Effector CD4-positive, alpha-beta T cell (primary cell): ENCODE results near the gene ATAD3C.
"Not testable (repeated sequence)": the region's sequence is repeated elsewhere in the genome, so short reads cannot be mapped to it uniquely, and the experiment has no call there.

Experiments
- DNase-seq: peaks from one replicate; pipeline ENCODE4 v3.0.0-alpha.2; 2020

ATAD3C gene

GRCh38 chr1:1432274-1432950, 17.1 kb upstream of the ATAD3C start:
- no peak for DNase-seq

- no peak for DNase-seq
Observed at GRCh38 chr1:1432951-1433803, 16.3 kb upstream of the ATAD3C start.

- no peak for DNase-seq
Observed at GRCh38 chr1:1433804-1434130, 15.7 kb upstream of the ATAD3C start.

- DNase-seq = no peak
Observed at GRCh38 chr1:1434131-1434823, 15.2 kb upstream of the ATAD3C start.

- DNase-seq = no peak
Observed at GRCh38 chr1:1434824-1435105, 14.7 kb upstream of the ATAD3C start.

- DNase-seq = no peak
Observed at GRCh38 chr1:1435106-1435903, 14.2 kb upstream of the ATAD3C start, which contains the start of gene VWA1. TSS of gene VWA1 (plus strand) at chr1:1435690. CDS start at chr1:1435749, 59 bp downstream.

- DNase-seq = no peak
Observed at GRCh38 chr1:1435911-1436629, 13.4 kb upstream of the ATAD3C start.

- DNase-seq = no peak
Observed at GRCh38 chr1:1436630-1437032, 12.9 kb upstream of the ATAD3C start.

GRCh38 chr1:1437033-1437903, 12.2 kb upstream of the ATAD3C start:
- DNase-seq = no peak

GRCh38 chr1:1437904-1438376, 11.5 kb upstream of the ATAD3C start:
- DNase-seq = no peak

GRCh38 chr1:1438531-1439381, 10.7 kb upstream of the ATAD3C start:
- DNase-seq = no peak

- no peak for DNase-seq
Observed at GRCh38 chr1:1439546-1440261, 9.8 kb upstream of the ATAD3C start.

GRCh38 chr1:1440262-1441001, 9.1 kb upstream of the ATAD3C start:
- no peak for DNase-seq

- DNase-seq = peak; percentile 36
Observed at GRCh38 chr1:1441002-1441888, 8.2 kb upstream of the ATAD3C start.

- DNase-seq = no peak
Observed at GRCh38 chr1:1442069-1442770, 7.3 kb upstream of the ATAD3C start.

- not testable (repeated sequence) for DNase-seq
Observed at GRCh38 chr1:1446631-1447030, 2.9 kb upstream of the ATAD3C start.

- DNase-seq = not testable (repeated sequence)
Observed at GRCh38 chr1:1450616-1451015, 1.1 kb downstream of the ATAD3C start.
